K562 (cell line): ENCODE results near the gene MAP3K4. TPM values are rescaled to one million over a fixed set of nuclear protein-coding genes. Genes with fewer than 3 reads are reported as not detected.

ENCODE experiments used
- ARID3A ChIP-seq: IDR thresholded peaks from 2 replicates; pipeline ENCODE4 v1.6.1; 2012; ENCODE audit warnings: low read depth, low read length, improper control_type of control experiment, borderline replicate concordance
- FOXA1 ChIP-seq: fragments of 450-650 bp; IDR thresholded peaks from 2 replicates; pipeline ENCODE4 v1.6.1; 2016; ENCODE audit warnings: mild to moderate bottlenecking, borderline replicate concordance
- FUS ChIP-seq: fragments of 200-400 bp; formaldehyde crosslinking; optimal IDR thresholded peaks from 2 replicates; pipeline ENCODE3; 2017; ENCODE audit warnings: low read depth, low read length
- HNRNPL ChIP-seq: fragments of 200-400 bp; formaldehyde crosslinking; IDR thresholded peaks from 2 replicates; pipeline ENCODE4 v1.6.1; 2017; ENCODE audit warnings: low read depth, mild to moderate bottlenecking, low read length
- KDM1A ChIP-seq, 2 experiments: fragments of 450-650 bp; IDR thresholded peaks; 2 replicates each; pipeline ENCODE4 v1.6.1; 2016; ENCODE audit warnings: mild to moderate bottlenecking in 2 of 2
- MCM3 ChIP-seq: fragments of 450-650 bp; IDR thresholded peaks from 2 replicates; pipeline ENCODE4 v1.6.1; 2016
- MTA2 ChIP-seq: fragments of 450-650 bp; IDR thresholded peaks from 2 replicates; pipeline ENCODE4 v1.6.1; 2016; ENCODE audit warnings: low read depth
- POLR2A ChIP-seq: fragments of 450-650 bp; conservative IDR thresholded peaks from 2 replicates; pipeline ENCODE4 v1.6.1; 2016
- RB1 ChIP-seq: fragments of 450-650 bp; IDR thresholded peaks from 2 replicates; pipeline ENCODE4 v1.6.1; 2017; ENCODE audit warnings: low read depth, mild to moderate bottlenecking
- RFX1 ChIP-seq: fragments of 450-650 bp; IDR thresholded peaks from 2 replicates; pipeline ENCODE4 v1.6.1; 2016; ENCODE audit warnings: mild to moderate bottlenecking, moderate library complexity
- SMARCC2 ChIP-seq: fragments of 450-650 bp; IDR thresholded peaks from 2 replicates; pipeline ENCODE4 v1.6.1; 2017; ENCODE audit warnings: antibody characterized with exemption, moderate library complexity, mild to moderate bottlenecking, low read depth
- THAP12 ChIP-seq: fragments of 250-450 bp; sonication (Bioruptor Pico); IDR thresholded peaks from 2 replicates; pipeline ENCODE4 v1.9.0; 2021; ENCODE audit warnings: mild to moderate bottlenecking, inconsistent platforms
- THAP7 ChIP-seq: fragments of 250-450 bp; sonication (Bioruptor Pico); IDR thresholded peaks from 2 replicates; pipeline ENCODE4 v1.5.0; 2021
- UBTF ChIP-seq, 2 experiments: IDR thresholded peaks; 2 replicates each; pipeline ENCODE4 v1.6.1; 2012; ENCODE audit warnings: improper control_type of control experiment in 2 of 2, low read depth in 2 of 2, low read length in 2 of 2, borderline replicate concordance in 1 of 2
- ZNF408 ChIP-seq: fragments of 250-450 bp; sonication (Bioruptor Pico); IDR thresholded peaks from 2 replicates; pipeline ENCODE4 v1.4.0; 2020; ENCODE audit warnings: low read depth, mild to moderate bottlenecking, moderate library complexity
- ZNF655 ChIP-seq: fragments of 250-450 bp; sonication (Bioruptor Pico); IDR thresholded peaks from 2 replicates; pipeline ENCODE4 v1.5.0; 2021
- ZNF76 ChIP-seq: fragments of 250-450 bp; sonication (Bioruptor Pico); IDR thresholded peaks from 2 replicates; pipeline ENCODE4 v1.4.0; 2020; ENCODE audit warnings: mild to moderate bottlenecking, moderate library complexity, borderline replicate concordance
- polyA plus RNA-seq, 8 experiments: library from polyadenylated mRNA; depleted of rRNA in 4 of 8; stranded (reverse) in 5 of 8; unstranded in 3 of 8; fragments of >200 nt; fragmentation: Nextera tagmentation in 2 of 8; fragmentation: Illumina TruSeq in 1 of 8; extraction: Ambion mirVana in 2 of 8; extraction: Trizol in 1 of 8; gene quantifications; 2 replicates each; pipeline versions ENCODE4 v1.2.1 to v1.2.3, GENCODE V29; 2011 to 2014; ENCODE audit warnings: inconsistent platforms in 1 of 8, missing spikeins in 1 of 8
- total RNA-seq, 7 experiments: library from RNA; depleted of rRNA in 6 of 7; stranded (reverse); fragments of >200 nt in 6 of 7; fragmentation: Illumina TruSeq in 2 of 7; extraction: Trizol in 2 of 7; gene quantifications; 2 replicates each; pipeline versions ENCODE4 v1.2.1 to v1.2.3, GENCODE V29; 2011 to 2021; ENCODE audit warnings: low replicate concordance in 1 of 7

The MAP3K4 gene
- total and polyA plus RNA-seq, 9 of the 15 experiments (the other 6 are each of a cell fraction or from before 2014, with no cell fraction given), result 21.0 to 77.2 (median 48.9) TPM

- TF ChIP-seq KDM1A (IDR thresholded peaks at IDR 0.05), result no peak
- 0 out of 2 replicates have a peak, but pooled peaks have one; percentile 45 for TF ChIP-seq RB1
- peak; percentile 88 for TF ChIP-seq ARID3A
- peak; percentile 85 for TF ChIP-seq SMARCC2
- no peak for TF ChIP-seq FUS
- no peak for TF ChIP-seq MTA2
- no peak; the same call in 1 of the 2 replicates for TF ChIP-seq ZNF76
- TF ChIP-seq MCM3, result no peak
- no peak for TF ChIP-seq RFX1
- TF ChIP-seq ZNF408 (CRISPR knock-in tag), result no peak
- no peak for TF ChIP-seq FOXA1
- no peak for TF ChIP-seq THAP12 (CRISPR knock-in tag)
- no peak for TF ChIP-seq THAP7 (CRISPR knock-in tag)
- TF ChIP-seq UBTF (IDR thresholded peaks at IDR 0.05; ENCODE audit: borderline replicate concordance in 1 of 2, low read depth in 2 of 2, low read length in 2 of 2), result peak in 1 of 2 experiments; percentile 69; a peak in 2 of 4 replicates
- no peak for TF ChIP-seq ZNF655 (CRISPR knock-in tag)
- TF ChIP-seq HNRNPL, result no peak
- TF ChIP-seq POLR2A, result peak; percentile 58; the same call in 1 of the 2 replicates
Measured at GRCh38 chr6:160992061-160992979, 751 bp downstream of the MAP3K4 start (continued).
